Peyer's patch (tissue), 4 donors: ENCODE measurements around the gene DDRGK1. TPM values are rescaled to one million over a fixed set of nuclear protein-coding genes. Genes with fewer than 3 reads are reported as not detected.
"Not testable (repeated sequence)": the region's sequence is repeated elsewhere in the genome, so short reads cannot be mapped to it uniquely, and the experiment has no call there.

Experiments used
- DNase-seq, 3 donors: peaks; one replicate each; pipeline ENCODE4 v3.0.0-alpha.2; 2017 to 2019
- H3K27ac ChIP-seq, 4 donors: fragments of 200-600 bp; sonication (generic); one replicate each; pipeline ENCODE4 v1.5.1; 2016 to 2019
- H3K27me3 ChIP-seq, 2 donors: fragments of 200-600 bp; sonication (generic); one replicate each; pipeline ENCODE4 v1.5.1; 2019
- H3K36me3 ChIP-seq, 3 donors: fragments of 200-600 bp; sonication (generic); one replicate each; pipeline ENCODE4 v1.5.1; 2016 to 2019
- H3K4me1 ChIP-seq, 4 donors: fragments of 200-600 bp; sonication (generic); one replicate each; pipeline ENCODE4 v1.5.1; 2016 to 2019
- H3K4me3 ChIP-seq, 4 donors: fragments of 200-600 bp; sonication (generic); 1 replicate in 3 of 4; 2 replicates in 1 of 4; pipeline ENCODE4 v1.5.1; 2016 to 2019; ENCODE audit warnings: mild to moderate bottlenecking in 1 of 4
- H3K9me3 ChIP-seq, 4 donors: fragments of 200-600 bp; sonication (generic); one replicate each; pipeline ENCODE4 v1.5.1; 2016 to 2019; ENCODE audit warnings: mild to moderate bottlenecking in 1 of 4
- POLR2A ChIP-seq, 2 donors: fragments of 450-650 bp; IDR thresholded peaks; one replicate each; pipeline ENCODE4 v1.5.1; 2017; ENCODE audit warnings: antibody characterized with exemption in 2 of 2, mild to moderate bottlenecking in 2 of 2, moderate library complexity in 2 of 2
- total RNA-seq, 4 donors: library from RNA; depleted of rRNA; stranded (reverse); fragments of >200 nt; gene quantifications; one replicate each; pipeline ENCODE4 v1.1.0, GENCODE V29; 2016
- TF ChIP-seq, protein P1 (sequence below), 6 experiments: fragments of 450-650 bp in 4 of 6; fragments of 200-600 bp in 2 of 6; sonication (generic) in 1 of 6; IDR thresholded peaks; one replicate each; pipeline ENCODE4 v1.5.1; 2017 to 2019; ENCODE audit warnings: antibody characterized with exemption in 6 of 6, mild to moderate bottlenecking in 3 of 6, moderate library complexity in 1 of 6

DDRGK1 gene
- total RNA-seq, 4 donors from 2014 or later = 72.9 to 111 (median 92.5) TPM

GRCh38 chr20:3222635-3223600 lies 18.4 kb upstream of the DDRGK1 start:
- H3K4me1 ChIP-seq = peaks cover 0 to 6% (median 0%) of the 10 kb centered on the region in 4 donors
- no peaks in the 10 kb centered on the region for H3K9me3 ChIP-seq
- no peak for TF ChIP-seq POLR2A (IDR thresholded peaks at IDR 0.05)
- no peaks in the 10 kb centered on the region for H3K27me3 ChIP-seq
- DNase-seq = peak; percentile 56 to 66 (median 65)
- peaks cover 0 to 19% (median 0%) of the 10 kb centered on the region in 3 donors for H3K36me3 ChIP-seq
- peak overlapping the region in 1 of 4 donors; percentile 19 for H3K27ac ChIP-seq
- no peak overlapping the region for H3K4me3 ChIP-seq

DNA sequence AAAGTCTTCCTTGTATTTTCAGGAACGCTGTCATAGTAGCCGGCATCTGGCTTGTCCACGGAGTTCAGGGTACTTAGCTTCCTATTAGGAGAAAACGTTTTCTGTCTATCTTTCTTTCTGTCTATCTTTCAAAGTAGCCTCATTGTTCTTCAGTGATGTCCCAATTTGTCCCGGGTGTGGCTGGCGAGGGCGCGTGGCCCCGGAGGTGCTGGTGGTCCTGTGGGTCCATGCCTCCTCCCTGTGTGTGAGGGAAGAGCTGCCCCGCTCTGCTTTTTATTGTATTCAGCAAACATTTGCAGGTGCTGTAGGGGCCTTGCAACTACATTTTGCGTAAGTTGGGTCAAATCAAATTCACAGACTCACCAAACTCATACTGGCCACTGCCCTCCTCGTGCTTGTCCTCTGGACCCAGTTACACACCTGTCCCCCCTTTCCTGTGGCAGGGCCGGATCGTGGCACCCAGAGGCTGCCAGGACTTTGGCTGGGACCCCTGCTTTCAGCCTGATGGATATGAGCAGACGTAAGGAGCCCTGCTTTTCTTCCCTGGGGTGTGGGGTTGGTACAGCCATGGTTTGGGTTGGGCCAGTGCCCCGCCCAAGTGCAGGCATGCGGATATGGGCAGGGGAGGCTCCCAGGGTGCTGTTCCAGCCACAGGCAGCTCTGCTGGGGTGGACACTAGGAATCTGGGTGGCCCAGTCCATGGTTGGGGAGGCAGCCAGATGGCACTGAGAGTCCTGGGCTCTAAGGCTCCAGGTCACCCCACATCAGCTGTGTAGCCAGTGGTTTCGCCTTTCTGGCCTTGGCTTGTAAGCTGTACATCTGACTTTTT lies 17.1 kb upstream of the DDRGK1 start:
- Histone ChIP-seq H3K36me3 (peaks cover 0 to 19% (median 0%) of the 10 kb centered on the region in 3 donors), H3K4me3 (no peak overlapping the region), H3K27me3 (no peaks in the 10 kb centered on the region), H3K9me3 (no peaks in the 10 kb centered on the region), H3K27ac (no peak overlapping the region), H3K4me1 (peaks cover 0 to 6% (median 0%) of the 10 kb centered on the region in 4 donors)
- TF ChIP-seq POLR2A (IDR thresholded peaks at IDR 0.05) = no peak
- TF ChIP-seq, protein P1, sequence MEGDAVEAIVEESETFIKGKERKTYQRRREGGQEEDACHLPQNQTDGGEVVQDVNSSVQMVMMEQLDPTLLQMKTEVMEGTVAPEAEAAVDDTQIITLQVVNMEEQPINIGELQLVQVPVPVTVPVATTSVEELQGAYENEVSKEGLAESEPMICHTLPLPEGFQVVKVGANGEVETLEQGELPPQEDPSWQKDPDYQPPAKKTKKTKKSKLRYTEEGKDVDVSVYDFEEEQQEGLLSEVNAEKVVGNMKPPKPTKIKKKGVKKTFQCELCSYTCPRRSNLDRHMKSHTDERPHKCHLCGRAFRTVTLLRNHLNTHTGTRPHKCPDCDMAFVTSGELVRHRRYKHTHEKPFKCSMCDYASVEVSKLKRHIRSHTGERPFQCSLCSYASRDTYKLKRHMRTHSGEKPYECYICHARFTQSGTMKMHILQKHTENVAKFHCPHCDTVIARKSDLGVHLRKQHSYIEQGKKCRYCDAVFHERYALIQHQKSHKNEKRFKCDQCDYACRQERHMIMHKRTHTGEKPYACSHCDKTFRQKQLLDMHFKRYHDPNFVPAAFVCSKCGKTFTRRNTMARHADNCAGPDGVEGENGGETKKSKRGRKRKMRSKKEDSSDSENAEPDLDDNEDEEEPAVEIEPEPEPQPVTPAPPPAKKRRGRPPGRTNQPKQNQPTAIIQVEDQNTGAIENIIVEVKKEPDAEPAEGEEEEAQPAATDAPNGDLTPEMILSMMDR (IDR thresholded peaks at IDR 0.05) = no peak
- DNase-seq = peak in 1 of 3 donors; percentile 48

- peaks cover 0 to 49% (median 0%) of the 10 kb centered on the region in 3 donors for H3K36me3 ChIP-seq
- H3K27ac ChIP-seq = no peak overlapping the region
- H3K4me1 ChIP-seq = peaks cover 0 to 6% (median 0%) of the 10 kb centered on the region in 4 donors
- H3K9me3 ChIP-seq = no peaks in the 10 kb centered on the region
- TF ChIP-seq, protein P1 (IDR thresholded peaks at IDR 0.05) = peak; percentile 50 to 91 (median 85)
- TF ChIP-seq POLR2A (IDR thresholded peaks at IDR 0.05) = no peak
- DNase-seq = peak; percentile 40 to 79 (median 77)
- H3K4me3 ChIP-seq = no peak overlapping the region
- H3K27me3 ChIP-seq = no peaks in the 10 kb centered on the region
These were observed 14.0 kb upstream of the DDRGK1 start for GRCh38 chr20:3218307-3218988.

GRCh38 chr20:3215359-3215917 lies 11.0 kb upstream of the DDRGK1 start:
- H3K9me3 ChIP-seq, H3K4me3 ChIP-seq, DNase-seq, H3K27me3 ChIP-seq, H3K4me1 ChIP-seq, H3K27ac ChIP-seq: not testable (repeated sequence)
- H3K36me3 ChIP-seq = peaks cover 0 to 33% (median 0%) of the 10 kb centered on the region in 3 donors

DNA sequence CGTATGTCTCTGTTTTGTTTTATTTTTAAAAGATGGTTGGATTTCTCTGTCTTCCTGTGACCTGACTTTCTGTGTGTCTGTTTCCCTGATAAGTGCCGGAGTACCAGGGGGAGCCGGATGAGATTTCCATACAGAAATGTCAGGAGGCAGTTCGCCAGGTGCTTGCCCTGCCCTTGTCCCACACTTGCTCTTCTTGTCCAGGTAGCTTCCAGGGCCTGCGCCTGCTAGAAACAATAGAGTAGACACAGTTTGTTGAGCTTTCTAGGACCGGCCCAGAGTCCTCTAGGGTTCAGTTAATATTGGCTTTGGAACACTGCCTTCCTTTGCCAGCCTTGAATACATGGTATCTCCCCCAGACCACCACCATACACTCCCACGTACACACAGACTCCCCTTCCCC lies 8.7 kb upstream of the DDRGK1 start:
- no peaks in the 10 kb centered on the region for H3K27me3 ChIP-seq
- peaks cover 0 to 33% (median 0%) of the 10 kb centered on the region in 3 donors for H3K36me3 ChIP-seq

More for the DNA sequence above, 8.7 kb upstream of the DDRGK1 start:
- Histone ChIP-seq H3K4me3 (no peak overlapping the region), H3K27ac (no peak overlapping the region), H3K4me1 (peaks cover 0 to 7% (median 4%) of the 10 kb centered on the region in 4 donors), H3K9me3 (no peaks in the 10 kb centered on the region)
- TF ChIP-seq, protein P1 (IDR thresholded peaks at IDR 0.05) = no peak
- no peak for TF ChIP-seq POLR2A (IDR thresholded peaks at IDR 0.05)
- no peak for DNase-seq
